PC-9 (cell line): Measurements from ENCODE around the gene KCTD16. TPM values are rescaled to one million over a fixed set of nuclear protein-coding genes. Genes with fewer than 3 reads are reported as not detected.

Experiments
- BruUV-seq: library from RNA; stranded (reverse); fragments of 400-500 nt; replicated peaks from 2 replicates; lab custom pipeline; 2021; lab: Mats Ljungman, UMichigan
- CTCF ChIA-PET: fragments of 300-600 bp; sonication (Branson Sonifier 250); formaldehyde crosslinking; loops from one replicate; lab custom pipeline; 2022; ENCODE audit warnings: antibody characterized with exemption; lab: Charles Lee
- POLR2A ChIA-PET: fragments of 300-600 bp; sonication (Branson Sonifier 250); formaldehyde crosslinking; loops from one replicate; lab custom pipeline; 2022; ENCODE audit warnings: antibody characterized with exemption; ENCODE audit not compliant: unreplicated experiment; lab: Charles Lee
- DNase-seq, 2 experiments: peaks; one replicate each; pipeline versions ENCODE4 v3.0.0 to v3.0.0-alpha.2; 2015 to 2022; ENCODE audit warnings: mixed read lengths in 1 of 2
- H2AFZ ChIP-seq: fragments of 200-600 bp; sonication (generic); 2 replicates; pipeline ENCODE4 v1.8.1; 2017; ENCODE audit warnings: antibody characterized with exemption
- H3F3A ChIP-seq: fragments of 200-600 bp; sonication (generic); 2 replicates; pipeline ENCODE4 v1.8.1; 2017; ENCODE audit warnings: antibody characterized with exemption, mild to moderate bottlenecking, low read depth; ENCODE audit not compliant: insufficient read depth
- H3K27ac ChIP-seq: fragments of 200-600 bp; sonication (generic); 2 replicates; pipeline ENCODE4 v1.6.1; 2016; ENCODE audit warnings: mixed run types
- H3K27me3 ChIP-seq: fragments of 200-600 bp; sonication (generic); 2 replicates; pipeline ENCODE4 v1.6.1; 2016; ENCODE audit warnings: low read depth, mixed run types; ENCODE audit not compliant: insufficient read depth
- H3K36me3 ChIP-seq: fragments of 200-600 bp; sonication (generic); 2 replicates; pipeline ENCODE4 v1.6.1; 2016; ENCODE audit warnings: low read depth, mixed run types
- H3K4me1 ChIP-seq: fragments of 200-600 bp; sonication (generic); replicated peaks from 2 replicates; pipeline ENCODE4 v1.6.1; 2016; ENCODE audit warnings: mixed run types; ENCODE audit not compliant: insufficient read depth
- H3K4me2 ChIP-seq: fragments of 200-600 bp; sonication (generic); 2 replicates; pipeline ENCODE4 v1.6.1; 2017; ENCODE audit warnings: mixed run types
- H3K4me3 ChIP-seq: fragments of 200-600 bp; sonication (generic); 2 replicates; pipeline ENCODE4 v1.6.1; 2016; ENCODE audit warnings: mixed run types
- H3K79me2 ChIP-seq: fragments of 200-600 bp; sonication (generic); 2 replicates; pipeline ENCODE4 v1.6.1; 2017; ENCODE audit warnings: low read depth, mixed run types
- H3K9me2 ChIP-seq: fragments of 200-600 bp; sonication (generic); 2 replicates; pipeline ENCODE4 v1.8.1; 2017; ENCODE audit warnings: mild to moderate bottlenecking; ENCODE audit not compliant: insufficient read depth
- H3K9me3 ChIP-seq: fragments of 200-600 bp; sonication (generic); 2 replicates; pipeline ENCODE4 v1.8.1; 2016; ENCODE audit warnings: low read depth; ENCODE audit not compliant: insufficient read depth
- H4K20me1 ChIP-seq: fragments of 200-600 bp; sonication (generic); 2 replicates; pipeline ENCODE4 v1.8.1; 2017; ENCODE audit not compliant: insufficient read depth
- EZH2 ChIP-seq: fragments of 200-600 bp; sonication (generic); IDR thresholded peaks from 2 replicates; pipeline ENCODE4 v1.8.0; 2017; ENCODE audit warnings: antibody characterized with exemption, low read depth
- intact Hi-C: fragments of 100-400 bp; cut with micrococcal nuclease; formaldehyde crosslinking; loops from one replicate; pipeline ENCODE4 v1.10.0; 2022; ENCODE audit not compliant: unreplicated experiment
- total RNA-seq: library from RNA; stranded (reverse); gene quantifications from 2 replicates; pipeline ENCODE4 v1.2.3, GENCODE V29; 2021
- TF ChIP-seq, protein P1 (sequence below): fragments of 200-600 bp; sonication (generic); conservative IDR thresholded peaks from 2 replicates; pipeline ENCODE4 v1.6.1; 2017; ENCODE audit warnings: mixed run types, antibody characterized with exemption, mild to moderate bottlenecking, moderate library complexity

The KCTD16 gene
- total RNA-seq, 1 experiment from 2014 or later, result 0.33 TPM

DNA sequence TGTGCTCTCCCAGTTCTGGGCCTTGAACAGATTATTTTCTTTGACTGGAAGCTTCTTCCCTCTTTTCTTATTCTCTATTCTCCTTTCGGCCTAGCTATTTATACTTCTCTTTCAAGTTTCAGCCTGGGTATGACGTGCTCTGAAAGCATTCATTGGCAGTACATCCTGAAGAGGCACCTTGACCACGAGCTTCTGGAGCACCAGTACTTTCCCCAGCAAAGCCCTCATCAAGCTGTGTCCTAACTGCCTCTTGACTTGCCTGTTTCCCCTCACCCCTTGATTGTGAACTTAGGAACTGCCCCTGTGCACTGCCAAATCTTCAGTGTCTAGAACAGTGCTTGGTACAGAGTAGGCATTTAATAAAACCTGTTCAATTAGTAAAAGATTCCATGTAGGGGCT lies 154.9 kb downstream of the KCTD16 start:
- Histone ChIP-seq H3K9me2 (no peaks in the 10 kb centered on the region), H4K20me1 (no peaks in the 10 kb centered on the region), H2AFZ (no peak overlapping the region), H3K4me2 (no peak overlapping the region), H3K79me2 (no peaks in the 10 kb centered on the region), H3K27me3 (no peaks in the 10 kb centered on the region), H3K27ac (no peak overlapping the region), H3K4me1 (no peaks in the 10 kb centered on the region), H3K4me3 (no peak overlapping the region), H3K9me3 (no peaks in the 10 kb centered on the region), H3F3A (no peaks in the 10 kb centered on the region), H3K36me3 (no peaks in the 10 kb centered on the region)
- no TSS peak for BruUV-seq
- CTCF ChIA-PET, result no interaction called here
- intact Hi-C loops, result no loop called here
- POLR2A ChIA-PET, result no interaction called here
- DNase-seq, result no peak
- no peak for TF ChIP-seq EZH2
- TF ChIP-seq, protein P1, sequence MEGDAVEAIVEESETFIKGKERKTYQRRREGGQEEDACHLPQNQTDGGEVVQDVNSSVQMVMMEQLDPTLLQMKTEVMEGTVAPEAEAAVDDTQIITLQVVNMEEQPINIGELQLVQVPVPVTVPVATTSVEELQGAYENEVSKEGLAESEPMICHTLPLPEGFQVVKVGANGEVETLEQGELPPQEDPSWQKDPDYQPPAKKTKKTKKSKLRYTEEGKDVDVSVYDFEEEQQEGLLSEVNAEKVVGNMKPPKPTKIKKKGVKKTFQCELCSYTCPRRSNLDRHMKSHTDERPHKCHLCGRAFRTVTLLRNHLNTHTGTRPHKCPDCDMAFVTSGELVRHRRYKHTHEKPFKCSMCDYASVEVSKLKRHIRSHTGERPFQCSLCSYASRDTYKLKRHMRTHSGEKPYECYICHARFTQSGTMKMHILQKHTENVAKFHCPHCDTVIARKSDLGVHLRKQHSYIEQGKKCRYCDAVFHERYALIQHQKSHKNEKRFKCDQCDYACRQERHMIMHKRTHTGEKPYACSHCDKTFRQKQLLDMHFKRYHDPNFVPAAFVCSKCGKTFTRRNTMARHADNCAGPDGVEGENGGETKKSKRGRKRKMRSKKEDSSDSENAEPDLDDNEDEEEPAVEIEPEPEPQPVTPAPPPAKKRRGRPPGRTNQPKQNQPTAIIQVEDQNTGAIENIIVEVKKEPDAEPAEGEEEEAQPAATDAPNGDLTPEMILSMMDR, result no peak

DNA sequence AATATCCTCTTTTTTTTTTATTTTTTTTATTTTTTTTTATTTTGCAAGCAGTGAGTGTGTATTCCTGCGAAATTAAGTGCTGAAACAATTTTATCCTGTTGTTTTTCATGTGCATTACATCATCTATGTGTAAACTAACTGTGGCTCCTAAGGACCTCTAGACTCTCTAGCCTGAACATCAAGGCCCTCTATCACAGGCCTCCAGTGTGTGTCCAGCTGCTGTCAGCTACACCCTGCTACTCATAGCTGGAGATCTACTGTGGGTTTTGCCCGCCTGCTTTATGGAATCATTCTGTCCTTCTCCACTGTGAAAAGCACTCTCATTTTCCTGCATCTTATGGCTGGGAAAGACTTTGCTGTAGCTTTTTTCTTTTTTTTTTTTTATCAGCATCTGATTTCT lies 157.8 kb downstream of the KCTD16 start:
- H4K20me1 ChIP-seq, result no peaks in the 10 kb centered on the region
- DNase-seq, result no peak
- no peaks in the 10 kb centered on the region for H3K79me2 ChIP-seq
- BruUV-seq, result no TSS peak
- no peak overlapping the region for H3K4me3 ChIP-seq
- POLR2A ChIA-PET, result no interaction called here
- no peak overlapping the region for H3K4me2 ChIP-seq
- CTCF ChIA-PET, result interaction anchor here (0.6 kb wide), 1 partner anchor 1104 kb away, joined by 3 read pairs; no protein-coding TSS in a partner anchor
- no peaks in the 10 kb centered on the region for H3F3A ChIP-seq
- H3K27me3 ChIP-seq, result no peaks in the 10 kb centered on the region
- no peaks in the 10 kb centered on the region for H3K9me2 ChIP-seq
- H3K36me3 ChIP-seq, result no peaks in the 10 kb centered on the region
- no peak overlapping the region for H3K27ac ChIP-seq
- H3K9me3 ChIP-seq, result no peaks in the 10 kb centered on the region
- H2AFZ ChIP-seq, result no peak overlapping the region
- H3K4me1 ChIP-seq, result no peaks in the 10 kb centered on the region
- TF ChIP-seq, protein P1, result no peak
- TF ChIP-seq EZH2, result no peak
- intact Hi-C loops, result no loop called here

DNA sequence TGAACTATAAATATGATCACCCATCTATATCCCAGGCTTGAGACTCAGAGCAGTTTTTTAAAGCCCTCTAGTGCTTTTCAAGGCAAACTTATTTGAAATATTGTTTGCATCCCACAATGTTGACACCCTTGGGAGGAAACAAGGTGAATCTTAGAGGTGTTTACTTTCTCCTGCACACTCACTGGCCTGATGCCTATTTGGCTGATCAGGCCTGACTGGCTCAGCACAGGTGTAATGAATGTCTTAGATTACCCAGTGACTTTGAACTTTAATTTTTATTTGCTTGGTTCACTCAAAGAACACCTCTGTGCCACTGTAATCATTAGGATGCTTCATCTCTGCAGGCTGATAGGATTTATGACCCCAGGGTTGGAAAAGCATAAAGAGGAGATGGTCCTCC lies 158.3 kb downstream of the KCTD16 start:
- no peak for DNase-seq
- Histone ChIP-seq H3K36me3 (no peaks in the 10 kb centered on the region), H3K9me2 (no peaks in the 10 kb centered on the region), H3K9me3 (no peaks in the 10 kb centered on the region), H3K4me1 (no peaks in the 10 kb centered on the region), H3K27me3 (no peaks in the 10 kb centered on the region), H3K4me2 (no peak overlapping the region), H3F3A (no peaks in the 10 kb centered on the region), H2AFZ (no peak overlapping the region), H3K4me3 (no peak overlapping the region), H3K27ac (no peak overlapping the region), H3K79me2 (no peaks in the 10 kb centered on the region), H4K20me1 (no peaks in the 10 kb centered on the region)
- BruUV-seq, result no TSS peak
- ChIA-PET POLR2A (no interaction called here), CTCF (interaction anchor here (0.6 kb wide), 1 partner anchor 1103 kb away, joined by 3 read pairs; no protein-coding TSS in a partner anchor)
- TF ChIP-seq EZH2, result no peak
- TF ChIP-seq, protein P1, result no peak
- intact Hi-C loops, result no loop called here
